HEK293 (cell line): ENCODE data around the gene OTOS.

Experiments used
- CTCF ChIA-PET: fragments of 350-600 bp; formaldehyde crosslinking; extraction: SDS; loops from one replicate; lab custom pipeline; 2021; ENCODE audit warnings: antibody characterized with exemption; lab: Yijun Ruan, JAX
- POLR2A ChIA-PET: fragments of 300-600 bp; formaldehyde crosslinking; extraction: SDS; loops from one replicate; lab custom pipeline; 2020; ENCODE audit warnings: antibody characterized with exemption, inconsistent platforms; lab: Yijun Ruan, JAX
- H3K27ac ChIP-seq: fragments of 200-500 bp; sonication (Bioruptor generic); 2 replicates; pipeline ENCODE4 v1.5.1; 2014; ENCODE audit warnings: low read depth, low read length, control low read depth, inconsistent platforms; ENCODE audit errors: extremely low read depth
- H3K36me3 ChIP-seq, 2 experiments: fragments of 200-500 bp in 1 of 2; sonication (Bioruptor generic) in 1 of 2; 1 replicate in 1 of 2; 2 replicates in 1 of 2; pipeline ENCODE4 v1.5.1; 2014 to 2017; ENCODE audit warnings: inconsistent platforms in 2 of 2, low read length in 2 of 2; ENCODE audit not compliant: control insufficient read depth in 2 of 2, insufficient read depth in 1 of 2
- H3K4me1 ChIP-seq: fragments of 200-500 bp; sonication (Bioruptor generic); 2 replicates; pipeline ENCODE4 v1.5.1; 2014; ENCODE audit warnings: mild to moderate bottlenecking, low read length, inconsistent platforms; ENCODE audit not compliant: control insufficient read depth, insufficient read depth
- H3K4me3 ChIP-seq: 2 replicates; pipeline ENCODE4 v1.5.1; 2011; ENCODE audit warnings: low read depth, mild to moderate bottlenecking, control low read depth, low read length, moderate library complexity
- H3K9me3 ChIP-seq: fragments of 200-500 bp; sonication (Bioruptor generic); 2 replicates; pipeline ENCODE4 v1.5.1; 2014; ENCODE audit warnings: low read depth, low read length, inconsistent platforms; ENCODE audit not compliant: control insufficient read depth, insufficient read depth
- BCL6B ChIP-seq: fragments of 450-650 bp; formaldehyde crosslinking; IDR thresholded peaks from 2 replicates; pipeline ENCODE4 v1.5.1; 2017; ENCODE audit warnings: missing biosample characterization, missing genetic modification characterization
- SCRT2 ChIP-seq: fragments of 450-650 bp; formaldehyde crosslinking; IDR thresholded peaks from 2 replicates; pipeline ENCODE4 v1.5.1; 2016; ENCODE audit warnings: missing biosample characterization, missing genetic modification characterization
- SP7 ChIP-seq: fragments of 450-650 bp; formaldehyde crosslinking; IDR thresholded peaks from 2 replicates; pipeline ENCODE4 v1.5.1; 2016; ENCODE audit warnings: missing biosample characterization, missing genetic modification characterization
- YY1 ChIP-seq: fragments of 450-650 bp; formaldehyde crosslinking; IDR thresholded peaks from 2 replicates; pipeline ENCODE4 v1.5.1; 2018; ENCODE audit warnings: missing biosample characterization, missing genetic modification characterization
- ZBTB17 ChIP-seq: fragments of 450-650 bp; formaldehyde crosslinking; IDR thresholded peaks from 2 replicates; pipeline ENCODE4 v1.5.1; 2016; ENCODE audit warnings: missing biosample characterization, missing genetic modification characterization
- ZIC2 ChIP-seq: fragments of 450-650 bp; formaldehyde crosslinking; IDR thresholded peaks from 2 replicates; pipeline ENCODE4 v1.5.1; 2016; ENCODE audit warnings: missing biosample characterization, missing genetic modification characterization
- ZNF335 ChIP-seq: fragments of 450-650 bp; formaldehyde crosslinking; conservative IDR thresholded peaks from 2 replicates; pipeline ENCODE4 v1.5.1; 2016; ENCODE audit warnings: missing biosample characterization, missing genetic modification characterization
- ZNF404 ChIP-seq: fragments of 450-650 bp; formaldehyde crosslinking; IDR thresholded peaks from 2 replicates; pipeline ENCODE4 v1.5.1; 2017; ENCODE audit warnings: missing biosample characterization, missing genetic modification characterization
- ZNF510 ChIP-seq: fragments of 450-650 bp; formaldehyde crosslinking; IDR thresholded peaks from 2 replicates; pipeline ENCODE4 v1.5.1; 2018; ENCODE audit warnings: mild to moderate bottlenecking, missing genetic modification characterization, missing biosample characterization; ENCODE audit not compliant: insufficient replicate concordance
- ZNF521 ChIP-seq: fragments of 450-650 bp; formaldehyde crosslinking; IDR thresholded peaks from 2 replicates; pipeline ENCODE4 v1.5.1; 2017; ENCODE audit warnings: missing biosample characterization, mild to moderate bottlenecking, missing genetic modification characterization
- ZNF654 ChIP-seq: fragments of 450-650 bp; formaldehyde crosslinking; IDR thresholded peaks from 2 replicates; pipeline ENCODE4 v1.5.1; 2016; ENCODE audit warnings: low read depth, missing biosample characterization, missing genetic modification characterization
- ZNF670 ChIP-seq: fragments of 450-650 bp; formaldehyde crosslinking; IDR thresholded peaks from 2 replicates; pipeline ENCODE4 v1.5.1; 2016; ENCODE audit warnings: missing biosample characterization, missing genetic modification characterization, low read depth
- ZNF76 ChIP-seq: fragments of 450-650 bp; formaldehyde crosslinking; IDR thresholded peaks from 2 replicates; pipeline ENCODE4; 2016; ENCODE audit warnings: low read depth, missing biosample characterization, missing genetic modification characterization, borderline replicate concordance
- ZSCAN23 ChIP-seq: fragments of 450-650 bp; formaldehyde crosslinking; IDR thresholded peaks from 2 replicates; pipeline ENCODE4 v1.5.1; 2016; ENCODE audit warnings: missing biosample characterization, missing genetic modification characterization
- TF ChIP-seq, protein P1 (sequence below): fragments of 450-650 bp; formaldehyde crosslinking; IDR thresholded peaks from 2 replicates; pipeline ENCODE4 v1.5.1; 2016; ENCODE audit warnings: missing biosample characterization, missing genetic modification characterization
- TF ChIP-seq, protein P2 (sequence below): fragments of 450-650 bp; formaldehyde crosslinking; IDR thresholded peaks from 2 replicates; pipeline ENCODE4 v1.5.1; 2016; ENCODE audit warnings: missing biosample characterization, missing genetic modification characterization
- TF ChIP-seq, protein P3 (sequence below): fragments of 450-650 bp; formaldehyde crosslinking; IDR thresholded peaks from 2 replicates; pipeline ENCODE4 v1.5.1; 2016; ENCODE audit warnings: missing biosample characterization, missing genetic modification characterization

Gene OTOS

GRCh38 chr2:240131941-240132650 lies 8.4 kb downstream of the OTOS start:
- Histone ChIP-seq H3K9me3 (no peaks in the 10 kb centered on the region), H3K4me3 (no peak overlapping the region), H3K27ac (no peak overlapping the region), H3K36me3 (peaks cover 0 to 74% of the 10 kb centered on the region in 2 experiments; a peak in 1 of 3 replicates), H3K4me1 (peaks cover 9% of the 10 kb centered on the region; the same call in 1 of the 2 replicates)
- TF ChIP-seq, protein P1, sequence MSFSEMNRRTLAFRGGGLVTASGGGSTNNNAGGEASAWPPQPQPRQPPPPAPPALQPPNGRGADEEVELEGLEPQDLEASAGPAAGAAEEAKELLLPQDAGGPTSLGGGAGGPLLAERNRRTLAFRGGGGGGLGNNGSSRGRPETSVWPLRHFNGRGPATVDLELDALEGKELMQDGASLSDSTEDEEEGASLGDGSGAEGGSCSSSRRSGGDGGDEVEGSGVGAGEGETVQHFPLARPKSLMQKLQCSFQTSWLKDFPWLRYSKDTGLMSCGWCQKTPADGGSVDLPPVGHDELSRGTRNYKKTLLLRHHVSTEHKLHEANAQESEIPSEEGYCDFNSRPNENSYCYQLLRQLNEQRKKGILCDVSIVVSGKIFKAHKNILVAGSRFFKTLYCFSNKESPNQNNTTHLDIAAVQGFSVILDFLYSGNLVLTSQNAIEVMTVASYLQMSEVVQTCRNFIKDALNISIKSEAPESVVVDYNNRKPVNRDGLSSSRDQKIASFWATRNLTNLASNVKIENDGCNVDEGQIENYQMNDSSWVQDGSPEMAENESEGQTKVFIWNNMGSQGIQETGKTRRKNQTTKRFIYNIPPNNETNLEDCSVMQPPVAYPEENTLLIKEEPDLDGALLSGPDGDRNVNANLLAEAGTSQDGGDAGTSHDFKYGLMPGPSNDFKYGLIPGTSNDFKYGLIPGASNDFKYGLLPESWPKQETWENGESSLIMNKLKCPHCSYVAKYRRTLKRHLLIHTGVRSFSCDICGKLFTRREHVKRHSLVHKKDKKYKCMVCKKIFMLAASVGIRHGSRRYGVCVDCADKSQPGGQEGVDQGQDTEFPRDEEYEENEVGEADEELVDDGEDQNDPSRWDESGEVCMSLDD (tag by site-specific recombination), result no peak
- TF ChIP-seq ZSCAN23 (tag by site-specific recombination), result no peak
- no peak for TF ChIP-seq ZNF670 (tag by site-specific recombination)
- TF ChIP-seq ZNF335 (tag by site-specific recombination), result no peak
- TF ChIP-seq ZIC2 (tag by site-specific recombination), result no peak
- TF ChIP-seq BCL6B, result no peak
- no peak for TF ChIP-seq ZBTB17
- TF ChIP-seq ZNF521, result no peak
- TF ChIP-seq, protein P2, sequence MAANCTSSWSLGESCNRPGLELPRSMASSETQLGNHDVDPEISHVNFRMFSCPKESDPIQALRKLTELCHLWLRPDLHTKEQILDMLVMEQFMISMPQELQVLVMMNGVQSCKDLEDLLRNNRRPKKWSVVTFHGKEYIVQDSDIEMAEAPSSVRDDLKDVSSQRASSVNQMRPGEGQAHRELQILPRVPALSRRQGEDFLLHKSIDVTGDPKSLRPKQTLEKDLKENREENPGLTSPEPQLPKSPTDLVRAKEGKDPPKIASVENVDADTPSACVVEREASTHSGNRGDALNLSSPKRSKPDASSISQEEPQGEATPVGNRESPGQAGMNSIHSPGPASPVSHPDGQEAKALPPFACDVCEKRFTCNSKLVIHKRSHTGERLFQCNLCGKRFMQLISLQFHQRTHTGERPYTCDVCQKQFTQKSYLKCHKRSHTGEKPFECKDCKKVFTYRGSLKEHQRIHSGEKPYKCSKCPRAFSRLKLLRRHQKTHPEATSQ, result no peak
- POLR2A ChIA-PET, result no interaction called here
- CTCF ChIA-PET, result interaction anchor here (0.8 kb wide), 1 partner anchor 12 kb away, joined by 3 read pairs; no protein-coding TSS in a partner anchor

DNA sequence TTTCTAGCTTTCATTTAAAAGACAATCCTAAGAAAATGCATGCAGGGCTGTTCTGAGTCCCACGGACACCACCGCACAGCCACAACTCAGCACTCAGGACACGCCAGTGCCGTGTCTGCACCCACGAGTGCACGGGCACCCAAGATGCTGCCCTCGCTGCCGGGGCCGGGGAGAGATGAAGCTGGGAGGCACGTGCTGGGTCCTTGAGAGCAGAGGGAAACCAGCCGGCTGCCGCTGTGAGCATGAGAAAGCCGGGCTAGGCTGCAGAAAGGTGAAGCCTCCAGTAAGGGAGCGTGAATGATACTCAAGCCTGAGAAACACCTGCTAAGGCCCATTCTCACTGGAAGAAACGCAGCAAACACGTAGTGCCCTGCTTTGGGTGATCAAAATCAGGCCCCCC lies 9.2 kb downstream of the OTOS start:
- no peak overlapping the region for H3K4me3 ChIP-seq
- TF ChIP-seq SCRT2, result no peak
- no peak for TF ChIP-seq ZNF654 (tag by site-specific recombination)
- TF ChIP-seq ZNF510 (tag by site-specific recombination), result no peak
- TF ChIP-seq YY1 (tag by site-specific recombination), result no peak
- TF ChIP-seq, protein P3, sequence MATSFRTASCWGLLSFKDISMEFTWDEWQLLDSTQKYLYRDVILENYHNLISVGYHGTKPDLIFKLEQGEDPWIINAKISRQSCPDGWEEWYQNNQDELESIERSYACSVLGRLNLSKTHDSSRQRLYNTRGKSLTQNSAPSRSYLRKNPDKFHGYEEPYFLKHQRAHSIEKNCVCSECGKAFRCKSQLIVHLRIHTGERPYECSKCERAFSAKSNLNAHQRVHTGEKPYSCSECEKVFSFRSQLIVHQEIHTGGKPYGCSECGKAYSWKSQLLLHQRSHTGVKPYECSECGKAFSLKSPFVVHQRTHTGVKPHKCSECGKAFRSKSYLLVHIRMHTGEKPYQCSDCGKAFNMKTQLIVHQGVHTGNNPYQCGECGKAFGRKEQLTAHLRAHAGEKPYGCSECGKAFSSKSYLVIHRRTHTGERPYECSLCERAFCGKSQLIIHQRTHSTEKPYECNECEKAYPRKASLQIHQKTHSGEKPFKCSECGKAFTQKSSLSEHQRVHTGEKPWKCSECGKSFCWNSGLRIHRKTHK (tag by site-specific recombination), result no peak
- no peak for TF ChIP-seq ZNF76 (tag by site-specific recombination)
- TF ChIP-seq SP7 (tag by site-specific recombination), result no peak
- TF ChIP-seq ZNF404 (tag by site-specific recombination), result no peak
- no peak overlapping the region for H3K27ac ChIP-seq
- H3K36me3 ChIP-seq, result peaks cover 0 to 80% of the 10 kb centered on the region in 2 experiments; a peak in 1 of 3 replicates
- ChIA-PET POLR2A (no interaction called here), CTCF (no interaction called here)
- H3K9me3 ChIP-seq, result no peaks in the 10 kb centered on the region
- peaks cover 9% of the 10 kb centered on the region; the same call in 1 of the 2 replicates for H3K4me1 ChIP-seq
